Choroid plexus epithelial cell (primary cell): ENCODE measurements around the gene SEC22C.
"Not testable (repeated sequence)": the region's sequence is repeated elsewhere in the genome, so short reads cannot be mapped to it uniquely, and the experiment has no call there.

Experiments
- DNase-seq: peaks from one replicate; pipeline ENCODE4 v3.0.0-alpha.2; 2010; ENCODE audit warnings: low read depth
- H3K4me3 ChIP-seq: 2 replicates; pipeline ENCODE4 v1.5.1; 2011; ENCODE audit warnings: low read depth, mild to moderate bottlenecking, control low read depth, low read length, moderate library complexity
- CTCF ChIP-seq: conservative IDR thresholded peaks from 2 replicates; pipeline ENCODE4 v1.5.1; 2011; ENCODE audit warnings: low read depth, mild to moderate bottlenecking, control low read depth, inconsistent platforms, low read length, moderate library complexity

The SEC22C gene

GRCh38 chr3:42578054-42578453, 3.7 kb downstream of the SEC22C start:
- no peak overlapping the region for H3K4me3 ChIP-seq
- no peak for DNase-seq
- TF ChIP-seq CTCF, result no peak

DNA sequence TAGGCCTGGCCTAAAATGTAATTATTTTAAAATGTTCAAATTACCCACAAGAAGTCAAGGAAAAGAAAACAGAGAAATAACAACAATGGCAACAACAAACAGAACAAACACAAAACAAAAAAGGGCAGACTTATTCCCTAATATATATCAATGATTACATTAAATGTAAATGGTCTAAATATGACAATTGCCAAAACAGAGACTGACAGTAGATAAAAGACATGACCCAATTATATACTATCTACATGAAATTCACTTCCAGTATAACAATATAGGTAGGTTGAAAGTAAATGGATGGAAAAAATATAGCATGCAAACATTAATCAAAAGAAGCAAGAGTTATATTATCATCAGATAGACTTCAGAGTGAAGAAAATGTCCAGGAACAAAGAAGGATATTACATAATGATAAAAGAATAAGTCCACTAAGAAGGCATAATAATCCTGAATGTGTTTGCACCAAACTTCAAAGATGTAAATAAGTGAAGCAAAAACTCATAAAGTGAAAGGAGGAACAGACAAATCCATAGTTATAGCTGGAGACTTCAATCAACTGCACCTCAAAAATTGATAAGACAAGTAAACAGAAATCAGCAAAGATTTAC, 6.5 kb downstream of the SEC22C start:
- no peak overlapping the region for H3K4me3 ChIP-seq
- no peak for TF ChIP-seq CTCF
- no peak for DNase-seq

GRCh38 chr3:42572278-42572677, 9.5 kb downstream of the SEC22C start:
- peak; percentile 71 for TF ChIP-seq CTCF
- DNase-seq, result peak; percentile 54
- H3K4me3 ChIP-seq, result no peak overlapping the region

DNA sequence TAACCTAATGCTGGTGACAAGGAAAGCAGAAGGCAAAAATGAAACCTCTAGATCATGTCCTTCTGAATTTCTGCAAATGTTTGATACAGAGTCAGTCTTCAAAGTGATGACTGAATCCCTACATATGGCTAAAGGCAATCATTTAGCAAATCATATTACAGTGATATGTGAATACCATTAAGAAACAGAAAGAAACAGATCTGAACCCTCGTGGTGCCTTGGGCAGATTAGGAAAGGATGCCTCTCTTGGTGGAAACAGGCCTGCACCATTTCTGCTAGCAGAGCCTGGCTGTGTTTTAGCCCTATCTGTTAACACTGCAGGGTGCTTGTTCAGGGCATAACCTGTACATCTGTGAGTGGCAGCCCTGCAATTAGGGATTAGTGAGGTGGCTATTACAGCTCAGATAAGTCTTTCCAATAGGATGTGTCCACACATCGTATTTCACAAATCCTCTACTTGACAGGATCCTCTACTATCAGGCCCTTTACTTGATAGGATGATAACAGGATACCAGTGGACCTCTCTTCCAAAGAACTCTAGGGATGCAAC, 12.1 kb downstream of the SEC22C start:
- DNase-seq, result no peak
- TF ChIP-seq CTCF, result no peak
- H3K4me3 ChIP-seq, result no peak overlapping the region

DNA sequence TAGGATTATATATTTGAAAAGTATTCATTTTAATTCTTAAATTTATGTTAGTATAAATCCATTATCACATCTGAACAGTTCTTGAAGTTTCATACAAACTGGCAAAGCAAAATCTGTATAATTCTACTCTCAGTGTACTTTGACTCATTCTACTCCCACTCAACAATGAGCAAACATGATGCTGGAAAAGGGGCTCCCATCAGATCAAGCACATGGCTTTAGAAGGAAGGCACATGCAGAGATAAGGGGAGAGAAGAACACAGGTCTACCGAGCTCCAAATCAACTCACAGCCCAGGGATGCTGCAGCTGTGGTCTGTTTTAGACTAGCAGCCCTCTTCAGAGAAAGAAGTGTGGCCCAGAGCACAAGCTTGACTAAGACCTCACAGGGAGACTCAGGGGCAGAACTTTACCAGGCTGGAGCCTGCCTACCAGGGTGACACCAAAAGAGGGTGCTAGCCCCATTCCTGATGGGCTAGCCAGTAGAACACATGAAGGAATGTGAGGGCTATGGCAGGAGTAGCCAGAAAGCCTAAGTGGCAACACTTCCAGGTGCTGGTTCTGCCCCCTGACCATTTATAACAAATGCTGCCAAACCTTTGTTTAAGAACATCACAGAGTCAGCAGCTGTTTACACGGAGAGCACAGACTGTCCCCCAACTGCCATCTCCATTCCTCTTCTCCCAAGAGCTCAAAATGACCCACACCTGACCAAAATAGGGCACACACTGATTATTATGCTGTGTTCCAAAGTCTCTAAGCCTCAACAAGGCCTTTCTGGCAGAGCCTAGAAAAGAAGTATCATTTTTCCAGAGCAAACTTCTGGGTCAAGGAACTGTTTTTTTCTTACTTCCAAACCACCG, 19.5 kb downstream of the SEC22C start:
- no peak for TF ChIP-seq CTCF
- H3K4me3 ChIP-seq, result no peak overlapping the region
- no peak for DNase-seq

GRCh38 chr3:42557854-42558253, 23.9 kb downstream of the SEC22C start:
- TF ChIP-seq CTCF, result peak; percentile 11
- no peak for DNase-seq
- H3K4me3 ChIP-seq, result no peak overlapping the region

GRCh38 chr3:42556817-42557216, 24.9 kb downstream of the SEC22C start:
- H3K4me3 ChIP-seq, result not testable (repeated sequence)
- peak; percentile 11 for DNase-seq
